ENCODE data around the gene TMEM234.

DNA sequence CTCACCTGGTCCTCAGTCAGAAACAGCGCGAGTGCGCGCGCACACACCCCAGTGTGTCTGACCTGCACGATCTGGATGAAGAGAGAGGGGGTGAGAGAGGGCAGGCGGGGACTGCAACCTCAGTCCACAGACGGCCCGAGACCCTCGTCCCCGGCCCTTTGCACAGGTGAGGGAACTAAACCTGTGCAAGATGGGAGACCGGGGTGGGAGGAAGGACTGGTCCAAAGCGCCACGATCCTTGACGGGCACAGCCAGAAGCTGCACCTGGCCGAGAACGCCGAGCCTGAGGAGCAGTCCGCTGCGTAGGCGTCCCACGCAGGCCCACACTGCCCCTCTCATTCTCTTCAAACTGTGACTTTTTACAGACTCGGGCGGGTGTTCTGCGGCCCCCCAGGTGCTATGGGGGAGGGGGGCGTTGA lies 17.2 kb downstream of the TMEM234 start:
- TF ChIP-seq, protein P1, sequence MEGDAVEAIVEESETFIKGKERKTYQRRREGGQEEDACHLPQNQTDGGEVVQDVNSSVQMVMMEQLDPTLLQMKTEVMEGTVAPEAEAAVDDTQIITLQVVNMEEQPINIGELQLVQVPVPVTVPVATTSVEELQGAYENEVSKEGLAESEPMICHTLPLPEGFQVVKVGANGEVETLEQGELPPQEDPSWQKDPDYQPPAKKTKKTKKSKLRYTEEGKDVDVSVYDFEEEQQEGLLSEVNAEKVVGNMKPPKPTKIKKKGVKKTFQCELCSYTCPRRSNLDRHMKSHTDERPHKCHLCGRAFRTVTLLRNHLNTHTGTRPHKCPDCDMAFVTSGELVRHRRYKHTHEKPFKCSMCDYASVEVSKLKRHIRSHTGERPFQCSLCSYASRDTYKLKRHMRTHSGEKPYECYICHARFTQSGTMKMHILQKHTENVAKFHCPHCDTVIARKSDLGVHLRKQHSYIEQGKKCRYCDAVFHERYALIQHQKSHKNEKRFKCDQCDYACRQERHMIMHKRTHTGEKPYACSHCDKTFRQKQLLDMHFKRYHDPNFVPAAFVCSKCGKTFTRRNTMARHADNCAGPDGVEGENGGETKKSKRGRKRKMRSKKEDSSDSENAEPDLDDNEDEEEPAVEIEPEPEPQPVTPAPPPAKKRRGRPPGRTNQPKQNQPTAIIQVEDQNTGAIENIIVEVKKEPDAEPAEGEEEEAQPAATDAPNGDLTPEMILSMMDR (IDR thresholded peaks at IDR 0.05; ENCODE audit: low read depth, low read length), result no peak
- TF ChIP-seq POLR2A (IDR thresholded peaks at IDR 0.05; ENCODE audit: extremely low read depth, insufficient read length) (no peak), MYC (IDR thresholded peaks at IDR 0.05; ENCODE audit: low read depth, low read length) (no peak)
- TF ChIP-seq, protein P2, sequence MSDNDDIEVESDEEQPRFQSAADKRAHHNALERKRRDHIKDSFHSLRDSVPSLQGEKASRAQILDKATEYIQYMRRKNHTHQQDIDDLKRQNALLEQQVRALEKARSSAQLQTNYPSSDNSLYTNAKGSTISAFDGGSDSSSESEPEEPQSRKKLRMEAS (IDR thresholded peaks at IDR 0.05; ENCODE audit: low read depth, low read length), result no peak
